SKM-1 (cell line): ENCODE measurements around the gene GCHFR.

Source experiments
- DNase-seq: peaks from one replicate; lab custom pipeline; 2025; ENCODE audit not compliant: unreplicated experiment; lab: John Stamatoyannopoulos, UW

GCHFR gene

DNA sequence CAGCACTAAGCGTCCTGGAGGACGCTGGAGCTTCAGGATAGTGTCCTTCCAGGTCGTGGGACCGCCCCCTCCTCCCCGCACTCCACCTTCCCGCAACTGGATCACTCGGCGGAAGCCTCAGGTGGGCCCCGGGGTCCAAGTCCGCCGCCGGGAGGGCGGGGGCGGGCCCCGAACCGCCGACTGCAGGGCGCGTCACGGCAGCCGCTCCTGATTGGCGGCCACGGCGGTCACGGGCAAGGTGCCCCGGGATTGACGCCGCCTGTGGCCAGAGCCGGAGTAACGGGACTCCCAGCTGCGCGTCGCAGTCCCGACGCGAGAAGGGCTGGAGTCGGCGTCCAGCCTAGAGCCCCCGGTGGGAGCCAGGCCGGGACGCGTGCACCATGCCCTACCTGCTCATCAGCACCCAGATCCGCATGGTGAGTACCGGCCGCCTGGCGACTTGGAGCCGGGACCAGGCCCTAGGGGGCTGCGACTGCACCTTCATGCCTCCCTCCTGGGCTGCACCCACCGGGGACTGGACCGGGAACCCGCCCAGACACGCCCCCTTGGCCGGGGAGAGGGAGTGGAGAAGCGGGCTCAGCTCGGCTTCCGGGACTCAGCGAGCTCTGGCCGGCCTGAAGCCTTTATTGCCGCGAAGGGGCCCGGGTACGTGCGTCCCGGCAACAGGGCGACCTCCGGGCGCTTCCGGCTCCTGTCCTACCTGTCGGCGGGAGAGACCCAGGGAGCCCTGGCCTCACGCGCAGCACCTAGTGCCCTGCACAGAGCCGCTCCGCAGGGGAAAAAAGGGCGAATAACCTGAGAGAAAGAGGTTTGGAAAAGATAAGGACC is at the start of gene GCHFR:
GCHFR (plus strand) TSS at position 268 of the 828 bp plus-strand sequence; CDS start at position 381, 113 bp downstream.
- DNase-seq: no peak

DNA sequence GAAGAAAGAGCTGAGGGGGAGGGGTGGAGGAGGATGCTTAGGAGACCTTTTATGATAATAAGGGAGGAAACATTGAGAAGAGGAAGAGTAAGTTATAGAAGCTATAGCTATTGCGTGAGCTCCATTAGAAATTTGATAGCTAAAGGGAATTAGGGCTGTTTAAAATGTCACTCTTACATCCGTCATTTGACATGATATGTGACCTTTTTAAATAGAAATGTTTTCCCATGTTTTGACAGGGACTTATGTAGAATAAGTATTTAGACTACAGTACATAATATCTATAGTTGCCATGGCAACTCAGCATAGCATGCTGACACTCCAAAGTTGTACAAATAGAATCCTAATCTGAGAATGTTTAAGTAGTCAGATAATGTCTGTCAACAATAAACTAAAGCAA is 49.7 kb upstream of the GCHFR start:
- DNase-seq: no peak

DNA sequence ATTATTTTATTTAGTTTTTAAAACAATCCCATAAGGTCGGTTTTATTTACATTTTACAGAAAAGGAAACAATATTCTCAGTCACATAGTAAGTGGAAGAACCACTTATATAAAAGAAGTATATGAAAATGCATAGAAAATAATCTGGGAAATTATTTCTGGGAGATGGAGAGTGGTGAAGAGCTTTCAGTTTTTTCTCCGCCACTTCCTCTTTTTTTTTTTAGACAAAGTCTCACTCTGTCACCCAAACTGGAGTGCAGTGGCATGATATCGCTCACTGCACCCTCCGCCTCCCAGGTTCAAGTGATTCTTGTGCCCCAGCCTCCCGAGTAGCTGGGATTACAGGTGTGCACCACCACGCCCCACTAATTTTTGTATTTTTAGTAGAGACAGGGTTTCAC is 47.7 kb upstream of the GCHFR start:
- DNase-seq: no peak

DNA sequence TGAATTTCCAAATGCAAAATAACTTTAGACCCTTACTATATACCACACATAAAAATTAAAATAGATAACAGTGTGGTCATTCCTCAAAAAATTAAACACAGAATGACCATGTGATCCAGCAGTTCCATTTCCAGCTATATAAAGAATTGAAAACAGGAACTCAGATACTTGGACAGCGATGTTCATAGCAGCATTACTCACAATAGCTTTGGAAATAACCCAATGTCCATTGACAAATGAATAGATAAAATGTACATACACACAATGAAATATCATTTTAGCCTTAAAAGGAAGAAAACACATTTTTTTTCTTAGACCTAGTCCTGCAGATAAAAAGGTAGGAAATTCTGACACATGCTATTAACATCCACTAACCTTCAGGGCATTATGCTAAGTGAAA is 42.2 kb upstream of the GCHFR start:
- no peak for DNase-seq

DNA sequence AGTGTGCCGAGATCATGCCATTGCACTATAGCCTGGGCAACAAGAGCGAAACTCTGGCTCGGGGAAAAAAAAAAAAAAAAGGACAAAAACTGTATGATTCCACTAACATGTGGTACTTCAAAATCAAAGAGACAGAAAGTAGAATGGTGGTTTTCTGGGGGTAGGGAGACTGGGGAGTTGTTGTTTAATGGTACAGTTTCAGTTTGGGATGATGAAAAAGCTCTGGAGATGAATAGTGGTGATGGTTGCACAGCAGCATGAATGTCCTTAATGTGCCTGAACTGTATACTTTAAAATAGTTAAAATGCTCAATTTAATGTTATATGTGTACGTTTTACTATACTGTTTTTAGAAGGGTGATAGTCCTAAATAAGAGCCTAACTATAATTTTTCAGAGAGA is 41.5 kb upstream of the GCHFR start:
- no peak for DNase-seq

DNA sequence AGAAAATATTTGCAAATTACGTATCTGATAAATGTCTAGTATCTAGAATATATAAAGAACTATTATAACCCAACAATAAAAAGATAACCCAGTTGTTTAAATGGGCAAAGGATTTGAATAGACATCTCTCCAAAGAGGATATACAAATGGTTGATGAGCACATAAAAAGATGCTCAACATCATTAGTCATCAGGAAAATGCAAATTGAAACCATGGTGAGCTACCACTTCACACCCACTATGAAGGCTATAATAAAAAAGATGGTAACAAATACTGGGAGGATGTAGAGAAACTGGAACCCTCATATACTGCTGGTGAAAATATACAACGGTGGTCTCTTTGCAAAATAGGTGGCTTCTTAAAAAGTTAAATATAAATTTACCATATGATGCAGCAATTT is 40.9 kb upstream of the GCHFR start:
- DNase-seq: no peak

DNA sequence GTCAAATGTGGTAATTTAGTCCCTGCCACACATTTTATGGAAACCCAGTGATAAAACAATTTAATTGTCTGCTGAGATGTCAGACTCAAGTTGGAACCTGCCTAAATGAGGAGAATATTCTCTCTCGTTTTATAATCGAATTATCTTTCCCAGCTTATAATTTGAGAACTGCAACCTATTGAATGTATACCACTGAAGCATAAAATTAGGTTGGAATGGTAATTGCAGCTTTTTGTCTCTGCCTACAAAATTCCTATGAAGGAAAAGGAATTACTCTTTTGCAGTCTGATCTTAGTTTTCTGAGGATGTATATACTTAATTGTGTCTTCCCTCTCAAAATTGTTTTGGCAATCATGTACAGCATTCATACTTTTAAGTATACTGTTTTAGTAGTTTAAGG is 39.9 kb upstream of the GCHFR start:
- DNase-seq: no peak

DNA sequence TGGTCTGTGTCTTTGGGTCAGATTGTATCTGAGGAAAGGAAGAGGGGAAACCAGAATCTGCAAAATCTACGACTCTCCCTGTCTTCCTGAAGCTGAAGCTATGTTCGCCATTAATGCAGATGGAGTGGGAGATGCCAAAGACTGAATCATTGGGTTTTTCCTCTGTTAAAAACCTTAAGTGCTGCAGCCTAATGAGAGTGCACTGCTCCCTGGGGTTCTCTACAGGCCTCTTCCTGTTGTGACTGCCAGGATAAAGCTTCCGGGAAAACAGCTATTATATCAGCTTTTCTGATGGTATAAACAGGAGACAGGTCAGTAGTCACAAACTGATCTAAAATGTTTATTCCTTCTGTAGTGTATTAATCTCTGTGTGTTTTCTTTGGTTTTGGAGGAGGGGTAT is 32.8 kb upstream of the GCHFR start:
- DNase-seq: no peak

DNA sequence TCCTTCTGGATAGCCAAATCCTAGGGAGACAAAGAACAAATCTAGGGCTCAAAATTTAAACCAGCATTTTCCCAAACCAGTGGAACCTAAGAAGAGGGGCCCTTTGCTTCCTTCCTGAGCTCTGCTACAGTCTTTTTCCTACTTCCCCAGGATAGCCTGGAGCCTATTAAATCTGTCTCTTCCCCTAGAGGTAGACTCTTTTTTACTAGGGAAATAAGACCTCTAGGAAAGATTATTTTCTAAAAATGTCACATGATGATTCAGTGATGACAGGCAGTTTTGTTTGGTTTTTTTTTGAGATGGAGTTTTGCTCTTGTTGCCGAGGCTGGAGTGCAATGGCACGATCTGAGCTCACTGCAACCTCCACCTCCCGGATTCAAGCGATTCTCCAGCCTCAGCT is 27.3 kb upstream of the GCHFR start:
- no peak for DNase-seq

DNA sequence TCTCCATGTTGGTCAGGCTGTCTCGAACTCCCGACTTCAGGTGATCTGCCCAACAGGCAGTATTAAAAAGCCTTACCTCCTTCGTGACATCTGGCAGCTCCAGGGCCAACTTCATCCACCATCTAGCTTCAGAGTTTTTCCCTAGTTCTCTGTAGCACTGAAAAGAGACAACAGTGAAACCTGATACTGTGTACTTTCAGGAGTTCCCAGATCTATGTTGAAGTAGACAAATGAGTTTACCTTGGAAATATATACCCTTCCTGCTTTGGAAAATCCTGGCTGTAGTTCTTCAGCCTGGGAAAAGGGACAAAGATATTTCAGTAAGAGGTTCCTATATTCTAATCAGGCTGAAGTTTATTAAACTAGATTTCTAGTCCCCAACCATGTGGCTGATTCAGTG is 26.8 kb upstream of the GCHFR start:
- no peak for DNase-seq

DNA sequence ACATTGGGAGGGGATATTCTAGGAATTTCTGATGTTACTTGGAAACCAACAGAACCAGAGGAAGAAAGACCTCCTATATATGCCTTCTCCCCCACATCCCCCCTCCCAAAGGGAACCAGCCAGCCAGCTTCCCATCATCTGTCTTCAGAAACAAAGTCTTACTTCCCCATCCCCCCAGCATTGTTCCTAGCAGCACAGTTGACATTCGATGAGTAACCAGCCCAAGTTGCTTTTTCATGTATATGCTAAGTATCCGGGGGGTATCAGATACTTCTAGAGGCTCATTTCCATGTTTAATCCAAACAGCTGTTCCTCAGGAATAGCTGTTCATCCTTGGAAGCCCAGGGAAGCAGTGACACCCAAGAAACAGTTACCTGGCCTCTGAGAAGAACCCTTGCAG is 24.8 kb upstream of the GCHFR start:
- no peak for DNase-seq

DNA sequence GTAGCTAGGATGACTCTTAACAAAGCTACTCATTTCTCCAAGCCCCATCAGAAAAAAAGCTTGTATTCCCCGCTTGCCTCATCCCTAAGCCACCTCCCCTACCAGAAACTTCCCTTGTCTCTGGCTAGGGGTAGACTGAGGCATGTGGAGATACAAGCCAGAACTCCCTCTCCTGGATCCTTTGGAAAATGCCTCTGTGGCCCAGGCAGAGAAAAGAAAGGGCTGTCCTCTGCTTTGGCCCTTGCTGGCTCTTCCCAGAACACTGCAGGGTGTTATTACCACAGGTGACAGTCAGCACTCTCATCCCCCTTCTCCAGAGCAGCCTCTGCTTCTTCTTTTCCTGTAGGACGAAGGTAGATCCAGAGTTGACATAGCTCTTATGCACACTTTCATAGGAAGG is 24.0 kb upstream of the GCHFR start:
- no peak for DNase-seq

DNA sequence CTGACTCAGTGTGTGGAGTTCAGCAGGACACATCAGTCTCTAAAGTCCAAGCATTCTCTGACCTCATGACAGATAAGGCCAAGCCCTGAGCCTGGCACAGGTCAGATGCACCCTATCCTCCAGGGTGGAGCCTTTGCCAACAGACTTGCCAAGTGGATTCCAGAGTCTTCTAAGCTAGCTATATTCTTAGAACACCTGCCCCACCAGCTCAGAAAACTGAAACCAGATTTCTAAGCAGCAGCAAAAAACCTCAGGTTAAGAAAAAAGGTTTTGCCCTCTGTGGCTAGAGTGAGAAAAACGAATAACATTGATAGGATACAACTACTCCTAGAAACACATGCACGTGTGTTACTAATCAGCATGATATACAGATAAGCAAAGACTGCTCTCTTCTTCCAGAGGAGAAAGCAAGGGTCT is 20.4 kb upstream of the GCHFR start:
- no peak for DNase-seq

DNA sequence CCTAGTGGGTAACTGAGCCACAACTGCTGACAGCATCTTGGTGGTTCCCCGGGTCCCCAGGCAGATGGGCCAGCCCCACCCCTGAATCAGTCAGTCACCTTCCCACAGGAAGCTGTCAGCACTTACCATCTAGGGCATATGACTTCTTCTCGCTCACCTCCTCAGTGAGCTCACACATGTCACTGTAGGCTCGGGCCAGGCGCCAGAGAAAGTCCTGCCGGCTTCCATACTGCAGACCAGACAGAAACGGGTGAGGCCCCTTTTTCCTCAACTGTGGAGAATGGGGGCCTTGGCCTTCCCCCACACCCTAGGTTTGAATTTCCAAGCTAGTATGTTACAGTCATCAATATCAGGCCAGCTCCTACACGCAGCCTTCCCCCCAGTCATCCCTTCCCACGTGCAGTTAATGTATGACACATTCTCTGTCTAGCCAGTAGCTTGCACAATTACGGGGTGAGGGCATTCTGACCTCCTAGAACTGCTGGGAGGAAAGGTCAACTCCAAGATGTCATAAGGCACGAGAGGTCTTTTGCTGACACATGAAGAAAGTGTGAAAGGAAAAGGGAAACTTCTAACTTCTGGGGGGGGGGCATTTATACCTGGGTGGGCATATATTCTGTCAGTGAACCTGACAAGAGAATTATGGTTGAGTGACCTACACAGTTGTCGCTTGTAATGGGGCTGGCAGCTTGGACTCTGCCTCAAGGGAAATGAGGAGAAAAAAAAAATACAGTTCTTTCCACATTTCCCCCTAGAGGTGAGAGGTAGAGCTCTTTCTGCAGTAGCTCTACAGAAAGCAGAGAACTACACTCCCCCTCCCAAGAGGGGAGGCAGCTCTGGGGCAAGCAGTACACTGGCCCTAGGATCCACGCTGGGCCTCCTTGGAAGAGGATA is 19.7 kb upstream of the GCHFR start:
- peak; percentile 31 for DNase-seq

DNA sequence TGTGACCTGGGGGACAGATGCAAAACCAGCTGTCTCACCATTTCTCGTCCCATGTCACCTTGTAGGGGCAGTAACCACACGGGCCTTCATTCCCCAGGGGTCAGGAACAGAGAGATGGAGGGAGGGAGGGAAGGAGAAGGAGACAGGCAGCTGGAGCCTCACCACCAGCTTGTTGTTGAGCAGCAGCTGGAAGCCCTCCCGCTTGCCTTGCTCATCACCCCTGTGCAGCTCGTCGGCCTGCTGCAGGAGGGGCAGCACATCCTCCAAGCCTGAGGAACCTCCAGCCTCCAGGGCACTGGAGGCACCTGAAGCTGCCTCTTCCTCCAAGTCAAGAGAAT is 19.1 kb upstream of the GCHFR start:
- DNase-seq: no peak

DNA sequence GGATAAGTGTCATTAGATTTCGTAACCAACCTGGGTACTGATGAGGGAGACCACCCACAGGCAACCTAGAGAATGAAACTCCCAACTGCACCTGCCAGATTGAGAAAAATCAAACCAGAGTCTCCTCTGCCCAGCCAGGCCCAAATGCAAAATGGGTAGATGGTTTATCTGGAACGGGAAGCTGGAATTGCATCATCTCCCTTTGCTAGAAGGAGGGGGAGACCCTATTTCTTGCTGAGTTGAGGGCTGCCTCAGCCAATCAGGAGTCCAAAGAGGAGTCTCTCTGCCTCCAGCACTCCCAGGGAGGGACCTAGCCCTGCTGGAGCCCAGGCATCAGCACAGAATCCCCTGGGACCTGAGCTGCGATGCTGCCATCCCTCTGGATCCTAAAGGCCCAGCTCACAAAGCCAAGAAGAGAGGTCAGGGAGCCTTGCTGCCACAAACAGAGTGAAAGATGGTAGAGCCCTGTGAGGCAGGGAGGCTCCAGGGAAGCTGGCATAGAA is 16.9 kb upstream of the GCHFR start:
- DNase-seq: peak; percentile 53

DNA sequence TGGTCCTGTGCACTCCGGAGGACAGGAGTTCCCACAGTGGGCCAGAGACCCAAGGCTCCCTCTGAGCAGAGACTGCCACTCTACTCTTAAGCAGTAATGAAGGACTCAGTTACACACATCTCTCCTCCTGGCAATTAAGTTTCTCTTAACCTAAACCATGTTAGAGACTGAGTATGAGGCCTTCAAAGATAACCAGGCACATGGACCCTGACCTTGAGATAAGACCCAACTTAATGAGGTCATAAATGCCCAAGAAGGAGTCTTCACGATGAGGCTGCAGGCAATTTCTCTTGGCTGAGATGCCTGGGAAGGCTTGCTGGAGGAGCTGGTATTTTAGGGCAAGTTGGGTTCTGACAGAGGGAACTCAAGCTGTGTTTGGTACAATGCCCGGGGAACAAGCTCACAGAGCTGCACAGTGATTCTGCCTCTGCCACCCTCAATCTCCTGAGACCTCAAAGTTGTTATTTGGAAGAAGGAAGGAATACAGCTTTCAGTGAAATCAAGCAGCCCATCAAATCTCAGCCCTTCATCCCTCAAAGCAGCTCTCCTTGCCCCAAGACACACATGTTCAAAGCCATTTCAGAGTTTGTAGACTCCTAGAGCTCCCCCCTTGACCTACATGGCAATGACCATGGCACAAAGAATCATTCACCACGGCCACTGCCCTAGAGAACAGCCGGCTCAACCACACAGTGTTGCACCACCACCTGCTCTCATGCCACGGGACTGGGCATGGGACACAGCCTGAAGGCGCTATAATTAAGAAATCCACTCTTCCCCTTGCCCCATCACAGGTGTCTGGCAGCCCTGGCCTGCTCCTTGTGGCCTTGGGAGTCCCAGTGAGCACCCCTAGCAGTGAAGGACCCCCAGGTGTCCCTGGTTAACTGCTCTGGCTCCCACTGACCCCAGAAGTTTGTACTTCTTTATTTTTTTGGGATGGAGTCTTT is 15.9 kb upstream of the GCHFR start:
- no peak for DNase-seq

DNA sequence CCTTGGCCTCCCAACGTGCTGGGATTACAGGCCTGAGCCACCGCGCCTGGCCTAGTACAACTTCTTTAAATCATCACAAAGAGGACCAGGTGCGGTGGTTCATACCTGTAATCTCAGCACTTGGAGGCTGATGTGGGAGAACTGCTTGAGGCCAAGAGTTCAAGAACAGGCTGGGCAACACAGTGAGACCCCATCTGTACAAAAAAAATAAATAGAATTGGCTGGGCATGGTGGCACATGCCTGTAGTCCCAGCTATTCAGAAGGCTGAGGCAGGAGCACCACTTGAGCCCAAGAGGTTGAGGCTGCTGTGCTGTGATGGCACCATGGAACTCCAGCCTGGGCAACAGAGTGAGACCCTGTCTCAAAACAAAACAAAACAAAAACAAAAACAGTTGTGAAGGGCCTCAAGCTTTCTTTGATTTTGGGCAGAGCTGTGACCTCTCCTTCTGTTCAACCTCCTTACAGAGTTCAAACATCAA is 14.7 kb upstream of the GCHFR start:
- DNase-seq: no peak

DNA sequence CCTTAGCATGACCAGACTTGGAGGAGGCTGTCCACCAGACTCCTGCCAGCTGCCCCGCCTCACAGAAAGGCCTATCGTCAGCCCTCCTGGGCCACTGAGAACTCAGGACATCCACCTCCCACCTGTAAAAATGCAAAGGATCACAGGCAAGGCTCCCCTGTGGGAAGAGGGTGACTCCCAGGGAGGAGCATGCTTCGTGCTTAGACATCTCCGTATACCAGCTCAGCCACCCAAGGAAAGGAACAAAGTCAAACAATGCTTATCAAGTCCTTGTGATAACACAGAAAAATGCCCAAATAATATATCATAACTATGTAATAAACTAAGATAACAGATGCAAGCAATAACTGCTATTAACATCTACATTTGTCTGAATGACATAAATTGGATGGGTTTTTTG is 13.0 kb upstream of the GCHFR start:
- no peak for DNase-seq

DNA sequence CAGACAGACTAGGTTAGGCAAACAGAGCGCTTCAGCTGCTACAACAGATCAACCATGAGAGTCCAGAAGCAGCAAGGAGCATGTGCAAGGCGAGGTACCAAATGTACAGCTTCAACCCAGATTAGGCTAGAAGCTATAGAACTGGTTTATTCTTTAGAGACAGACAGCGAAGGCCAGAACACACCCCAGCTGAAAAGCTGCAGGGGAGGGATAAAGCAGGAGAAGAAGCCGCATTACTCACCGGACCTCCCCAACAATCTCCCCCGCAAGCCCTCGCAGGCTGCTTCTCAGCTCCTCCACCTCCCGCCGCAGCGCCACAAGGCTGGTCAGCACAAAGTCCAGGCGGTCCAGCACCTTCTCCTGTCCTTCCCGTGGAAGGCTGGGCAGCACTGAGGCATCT is 12.1 kb upstream of the GCHFR start:
- no peak for DNase-seq

DNA sequence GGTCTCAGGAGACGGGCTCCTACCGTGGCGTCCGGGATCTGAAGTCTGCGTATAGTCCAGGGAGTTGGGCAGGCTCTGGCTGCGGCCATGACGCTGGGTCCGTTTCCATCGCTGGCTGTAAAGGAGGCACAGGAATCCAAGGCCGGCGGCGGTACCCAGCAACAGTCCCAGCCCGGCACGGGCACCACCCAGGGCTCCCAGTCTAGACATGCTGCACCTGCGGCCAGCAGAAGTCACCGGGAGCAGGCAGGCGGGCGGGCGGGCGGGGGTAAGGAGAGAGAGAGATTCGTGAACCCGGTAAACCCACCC is 9.3 kb upstream of the GCHFR start:
- no peak for DNase-seq
